OCI-LY3 (cell line): ENCODE measurements around the gene DNAAF5.

ENCODE experiments used
- H2AFZ ChIP-seq: fragments of 200-600, 300-600 bp; shearing (Covaris generic); 2 replicates; pipeline ENCODE4 v1.6.0; 2014; ENCODE audit warnings: antibody characterized with exemption, low read depth, low read length
- H3K27ac ChIP-seq: fragments of 200-600, 300-600 bp; sonication (generic); 2 replicates; pipeline ENCODE4 v1.5.1; 2014; ENCODE audit warnings: mild to moderate bottlenecking, low read length, moderate library complexity, mixed read lengths
- H3K27me3 ChIP-seq: fragments of 200-600, 300-600 bp; sonication (generic); 2 replicates; pipeline ENCODE4 v1.6.1; 2014; ENCODE audit warnings: low read depth, low read length, mixed read lengths
- H3K36me3 ChIP-seq: fragments of 200-600, 300-600 bp; sonication (generic); replicated peaks from 2 replicates; pipeline ENCODE3; 2014; ENCODE audit warnings: low read depth, low read length, mixed read lengths
- H3K4me1 ChIP-seq: fragments of 300-600, 200-600 bp; sonication (generic); 2 replicates; pipeline ENCODE4 v1.6.1; 2014; ENCODE audit warnings: low read length, mixed read lengths
- H3K4me2 ChIP-seq: fragments of 200-600, 300-600 bp; sonication (generic); 2 replicates; pipeline ENCODE4 v1.6.1; 2014; ENCODE audit warnings: low read length, mixed read lengths
- H3K4me3 ChIP-seq: fragments of 300-600, 200-600 bp; sonication (generic); 2 replicates; pipeline ENCODE4 v1.5.1; 2014; ENCODE audit warnings: antibody characterized with exemption, mild to moderate bottlenecking, low read length, moderate library complexity
- H3K79me2 ChIP-seq: fragments of 300-600, 200-600 bp; shearing (Covaris generic); 2 replicates; pipeline ENCODE4 v1.6.1; 2014; ENCODE audit warnings: mild to moderate bottlenecking, low read length, mixed read lengths
- H3K9ac ChIP-seq: fragments of 300-600, 200-600 bp; shearing (Covaris generic); 2 replicates; pipeline ENCODE4 v1.6.0; 2014; ENCODE audit warnings: mild to moderate bottlenecking, low read length, moderate library complexity
- H3K9me3 ChIP-seq: fragments of 200-600, 300-600 bp; shearing (Covaris generic); 2 replicates; pipeline ENCODE4 v1.6.1; 2014; ENCODE audit warnings: low read length, mixed read lengths; ENCODE audit not compliant: insufficient read depth
- H4K20me1 ChIP-seq: fragments of 200-600, 300-600 bp; sonication (generic); 2 replicates; pipeline ENCODE4 v1.6.1; 2016; ENCODE audit warnings: low read length, mixed read lengths; ENCODE audit not compliant: insufficient read depth
- CTCF ChIP-seq: fragments of 200-600, 300-600 bp; sonication (generic); IDR thresholded peaks from 2 replicates; pipeline ENCODE4 v1.5.1; 2014; ENCODE audit warnings: antibody characterized with exemption, low read length, low read depth
- EZH2phosphoT487 ChIP-seq: fragments of 200-600 bp; shearing (Covaris generic); IDR thresholded peaks from 2 replicates; pipeline ENCODE4 v1.6.1; 2018; ENCODE audit warnings: antibody characterized with exemption, mixed run types, low read depth

DNAAF5 gene

DNA sequence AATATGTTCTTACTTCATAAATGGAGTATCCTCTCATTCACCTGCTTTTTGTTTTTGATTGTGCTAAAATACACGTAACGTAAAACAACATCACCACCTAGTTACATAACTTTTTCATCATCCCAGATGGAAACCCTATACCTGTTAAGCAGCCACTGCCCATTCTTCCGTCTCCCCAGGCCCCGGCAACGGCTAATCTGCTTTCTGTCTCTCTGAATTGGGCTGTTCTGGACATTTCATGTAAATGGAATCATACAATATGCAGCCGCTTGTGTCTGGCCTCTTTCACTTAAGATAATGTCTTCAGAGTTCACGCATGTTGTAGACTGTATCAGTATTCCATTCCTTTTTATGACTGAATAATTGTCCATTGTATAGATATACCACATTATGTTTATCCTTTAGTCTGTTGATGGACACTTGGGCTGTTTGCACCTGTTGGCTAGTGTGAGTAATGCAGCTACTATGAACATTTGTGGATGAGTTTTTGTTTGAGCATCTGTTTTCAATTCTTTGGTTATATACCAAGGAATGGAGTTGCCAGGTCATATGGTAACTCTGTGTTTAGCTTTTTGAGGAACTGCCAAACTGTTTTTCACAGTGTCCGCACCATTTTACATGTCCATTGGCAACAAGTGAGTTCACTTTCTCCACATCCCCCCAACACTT, 91.7 kb downstream of the DNAAF5 start:
- Histone ChIP-seq H3K36me3 (peaks cover 4% of the 10 kb centered on the region), H3K9me3 (no peaks in the 10 kb centered on the region), H2AFZ (no peak overlapping the region), H3K4me2 (peak overlapping the region; percentile 88), H4K20me1 (peaks cover 44% of the 10 kb centered on the region), H3K79me2 (peaks cover 64% of the 10 kb centered on the region), H3K27ac (no peak overlapping the region), H3K9ac (no peak overlapping the region; the same call in 1 of the 2 replicates), H3K4me3 (peak overlapping the region; percentile 99), H3K4me1 (peaks cover 20% of the 10 kb centered on the region), H3K27me3 (no peaks in the 10 kb centered on the region)
- TF ChIP-seq CTCF (no peak), EZH2phosphoT487 (no peak)

DNA sequence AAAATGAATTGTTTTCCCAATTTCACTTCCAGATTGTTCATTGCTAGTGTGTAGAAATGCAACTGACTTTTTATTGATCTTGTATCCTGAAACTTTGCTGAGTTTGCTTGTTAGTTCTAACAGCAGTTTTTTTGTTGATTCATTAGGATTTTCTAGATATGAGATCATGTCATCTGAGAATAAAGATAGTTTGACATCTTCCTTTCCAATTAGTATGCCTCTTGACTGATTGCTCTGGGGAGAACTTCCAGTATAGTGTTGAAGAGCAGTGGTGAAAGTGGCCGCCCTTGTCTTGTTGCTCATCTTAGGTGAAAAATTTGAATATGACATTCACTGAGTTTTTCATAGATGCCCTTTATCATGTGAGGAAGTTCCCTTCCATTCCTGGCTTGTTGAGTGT, 93.8 kb downstream of the DNAAF5 start:
- H3K9ac ChIP-seq: no peak overlapping the region
- H2AFZ ChIP-seq: no peak overlapping the region
- no peaks in the 10 kb centered on the region for H3K27me3 ChIP-seq
- peaks cover 53% of the 10 kb centered on the region for H4K20me1 ChIP-seq
- H3K9me3 ChIP-seq: no peaks in the 10 kb centered on the region
- no peak overlapping the region for H3K27ac ChIP-seq
- peaks cover 15% of the 10 kb centered on the region for H3K4me1 ChIP-seq
- H3K4me3 ChIP-seq: no peak overlapping the region
- H3K79me2 ChIP-seq: peaks cover 84% of the 10 kb centered on the region
- H3K36me3 ChIP-seq: peaks cover 4% of the 10 kb centered on the region
- TF ChIP-seq EZH2phosphoT487 (no peak), CTCF (no peak)
- no peak overlapping the region for H3K4me2 ChIP-seq

- Histone ChIP-seq H3K9ac (no peak overlapping the region), H3K36me3 (peaks cover 4% of the 10 kb centered on the region), H3K4me3 (no peak overlapping the region), H2AFZ (no peak overlapping the region), H4K20me1 (peaks cover 53% of the 10 kb centered on the region), H3K9me3 (no peaks in the 10 kb centered on the region), H3K27ac (no peak overlapping the region), H3K27me3 (no peaks in the 10 kb centered on the region), H3K4me2 (no peak overlapping the region), H3K79me2 (peaks cover 97% of the 10 kb centered on the region), H3K4me1 (peaks cover 15% of the 10 kb centered on the region)
- TF ChIP-seq CTCF: no peak
- TF ChIP-seq EZH2phosphoT487: no peak
Observed at GRCh38 chr7:821688-822087, 95.2 kb downstream of the DNAAF5 start.

GRCh38 chr7:822692-823276, 96.3 kb downstream of the DNAAF5 start:
- H3K4me2 ChIP-seq: no peak overlapping the region
- H3K4me1 ChIP-seq: peaks cover 15% of the 10 kb centered on the region
- TF ChIP-seq CTCF (no peak), EZH2phosphoT487 (no peak)
- H3K27me3 ChIP-seq: no peaks in the 10 kb centered on the region
- no peak overlapping the region for H3K27ac ChIP-seq
- peaks cover 94% of the 10 kb centered on the region for H3K79me2 ChIP-seq
- H3K9me3 ChIP-seq: no peaks in the 10 kb centered on the region
- peaks cover 4% of the 10 kb centered on the region for H3K36me3 ChIP-seq
- H3K4me3 ChIP-seq: no peak overlapping the region
- no peak overlapping the region for H2AFZ ChIP-seq
- H3K9ac ChIP-seq: no peak overlapping the region
- peaks cover 46% of the 10 kb centered on the region for H4K20me1 ChIP-seq
